GM18507 (cell line): ENCODE results near the gene NKAIN1.

ENCODE experiments used
- DNase-seq: peaks from one replicate; pipeline ENCODE4 v3.0.0; 2011; ENCODE audit warnings: low read depth; ENCODE audit not compliant: insufficient read length; ENCODE audit errors: extremely low spot score
- FAIRE-seq: peaks from 2 replicates; lab custom pipeline; 2011; peaks lifted over from hg19 to GRCh38; lab: Jason Lieb, UNC

Gene NKAIN1

DNA sequence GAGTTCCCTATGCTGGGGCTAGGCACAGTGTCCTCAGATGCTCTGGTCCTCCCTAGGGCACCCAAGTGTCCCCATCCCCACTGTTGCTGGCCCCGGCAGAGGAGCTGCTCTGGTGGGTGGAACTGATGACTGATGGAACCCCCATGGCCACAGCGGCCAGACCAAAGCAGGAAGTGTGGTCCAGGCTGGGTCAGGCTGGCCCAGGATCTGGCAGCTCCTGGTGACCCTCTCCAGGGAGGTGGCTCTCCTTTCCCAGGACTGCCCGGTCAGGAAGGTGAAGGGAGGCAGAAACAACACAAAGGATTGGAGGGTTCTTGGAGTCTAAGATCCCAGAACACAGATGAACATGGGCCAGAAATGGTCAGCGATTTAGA is 1.1 kb downstream of the NKAIN1 start:
- FAIRE-seq: no peak
- no peak for DNase-seq

DNA sequence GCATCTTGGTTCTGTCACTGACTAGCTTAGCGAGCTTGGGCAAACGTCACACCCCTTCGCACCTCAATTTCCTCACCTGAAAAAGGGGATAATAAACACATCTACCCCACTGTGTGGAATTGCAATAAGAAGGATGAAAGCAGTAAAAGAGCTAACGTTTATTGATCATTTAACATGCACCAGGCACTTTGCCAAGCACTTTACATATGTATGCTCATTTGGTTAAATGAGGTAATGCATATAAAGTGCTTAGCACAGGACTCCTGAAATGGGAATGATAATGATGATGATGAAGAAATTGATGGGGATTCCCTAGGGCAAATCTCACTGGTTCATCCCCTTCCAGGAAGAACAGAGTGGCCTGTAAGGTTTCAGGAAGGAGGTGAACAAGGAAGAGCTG is 4.8 kb downstream of the NKAIN1 start:
- FAIRE-seq: no peak
- DNase-seq: no peak

DNA sequence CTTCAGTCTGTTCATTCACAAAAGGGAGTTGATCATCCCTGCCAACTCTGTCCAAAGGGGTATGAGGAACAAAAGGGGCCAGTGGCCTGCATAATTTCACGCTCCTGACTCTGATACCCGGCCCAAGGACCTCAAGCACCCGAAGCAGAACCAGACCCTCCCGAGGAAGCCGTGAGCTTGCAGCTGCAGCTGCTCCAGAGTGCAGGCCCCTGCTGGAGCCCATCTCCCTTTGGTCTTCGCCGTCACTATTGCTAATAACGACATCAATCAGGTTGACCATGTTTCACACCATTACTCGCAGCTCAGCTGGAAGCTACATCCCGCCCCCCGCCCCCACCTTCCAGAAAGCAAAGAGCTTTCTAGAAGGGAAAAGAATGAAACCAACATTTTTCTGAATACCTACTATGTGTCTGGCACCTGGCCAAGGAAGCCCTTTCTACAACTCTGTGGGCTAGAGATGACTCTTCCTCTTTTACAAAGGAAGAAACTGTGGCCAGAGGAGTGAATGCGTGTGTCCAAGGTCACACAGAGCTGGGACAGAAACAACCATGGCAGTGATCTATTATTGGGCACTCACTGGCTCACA is 5.5 kb downstream of the NKAIN1 start:
- DNase-seq (no peak), FAIRE-seq (no peak)

DNA sequence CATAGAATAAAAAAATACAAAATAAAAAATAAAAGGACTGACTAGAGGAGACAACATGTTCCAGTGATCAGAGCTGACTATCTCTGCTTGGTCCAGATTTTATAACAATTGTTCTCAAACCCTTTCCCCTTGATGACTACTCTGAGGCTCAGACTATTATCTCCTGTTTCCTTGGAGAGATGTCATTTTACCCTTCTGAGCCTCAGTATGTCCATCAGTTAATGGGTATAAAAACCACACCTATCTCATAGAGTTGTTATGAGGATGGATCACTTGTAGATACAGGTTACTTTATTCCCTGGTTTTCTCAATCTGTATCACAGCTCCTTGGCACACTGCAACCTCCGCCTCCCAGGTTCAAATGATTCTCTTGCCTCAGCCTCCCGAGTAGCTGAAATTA is 7.0 kb downstream of the NKAIN1 start:
- DNase-seq: no peak
- FAIRE-seq: no peak

DNA sequence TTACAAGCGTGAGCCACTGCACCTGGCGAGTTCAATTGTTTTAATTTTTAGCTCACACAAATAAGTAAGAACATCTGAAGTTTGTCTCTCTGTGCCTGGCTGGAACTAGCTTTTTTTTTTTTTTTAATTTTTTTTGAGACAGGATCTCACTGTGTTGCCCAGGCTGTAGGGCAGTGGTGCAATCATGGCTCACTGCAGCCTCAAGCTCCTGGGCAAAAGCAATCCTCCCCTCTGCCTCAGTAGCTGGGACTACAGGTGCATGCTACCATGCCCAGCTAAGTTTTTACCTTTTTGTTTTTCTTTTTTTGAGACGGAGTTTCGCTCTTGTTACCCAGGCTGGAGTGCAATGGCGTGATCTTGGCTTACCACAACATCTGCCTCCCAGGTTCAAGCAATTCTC is 7.9 kb downstream of the NKAIN1 start:
- FAIRE-seq (no peak), DNase-seq (no peak)

DNA sequence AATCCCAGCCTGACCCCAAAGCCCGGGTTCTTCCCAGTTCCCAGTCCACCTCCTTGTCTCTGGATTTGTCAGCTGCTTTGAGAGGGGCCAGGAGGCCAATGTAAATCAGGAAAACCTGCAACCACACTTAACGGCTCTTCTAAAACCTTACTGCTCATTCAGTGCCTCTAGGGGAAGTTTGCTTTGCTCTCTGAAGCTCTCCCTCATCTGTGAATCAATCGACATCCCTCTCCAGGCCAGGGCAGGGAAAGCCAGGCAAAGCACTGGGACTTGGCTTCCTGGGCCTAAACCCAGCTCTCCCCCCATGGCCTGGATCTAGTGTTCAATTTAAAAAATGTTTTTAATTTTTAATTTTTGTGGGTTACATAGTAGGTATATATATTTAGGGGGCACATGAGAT is 9.3 kb downstream of the NKAIN1 start:
- FAIRE-seq: no peak
- no peak for DNase-seq

DNA sequence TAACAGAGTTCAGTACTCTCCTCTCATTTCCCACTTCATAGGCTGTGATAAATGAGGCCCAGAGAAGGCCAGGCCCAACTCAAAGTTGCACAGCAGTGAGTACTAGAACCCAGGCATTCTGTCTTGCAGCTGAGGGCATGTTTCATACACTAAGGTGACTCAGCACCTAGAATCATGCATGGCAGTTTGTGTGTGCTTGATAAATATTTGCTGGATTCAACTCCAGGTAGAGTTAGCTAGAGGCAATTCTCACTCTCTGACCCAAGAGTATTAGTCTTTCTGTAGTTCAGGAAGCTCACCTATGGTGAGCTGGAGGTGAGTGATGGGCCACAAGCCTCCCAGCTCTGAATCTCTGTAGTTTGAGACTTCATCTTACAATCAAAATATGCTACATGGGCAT is 10.7 kb downstream of the NKAIN1 start:
- DNase-seq (no peak), FAIRE-seq (no peak)

DNA sequence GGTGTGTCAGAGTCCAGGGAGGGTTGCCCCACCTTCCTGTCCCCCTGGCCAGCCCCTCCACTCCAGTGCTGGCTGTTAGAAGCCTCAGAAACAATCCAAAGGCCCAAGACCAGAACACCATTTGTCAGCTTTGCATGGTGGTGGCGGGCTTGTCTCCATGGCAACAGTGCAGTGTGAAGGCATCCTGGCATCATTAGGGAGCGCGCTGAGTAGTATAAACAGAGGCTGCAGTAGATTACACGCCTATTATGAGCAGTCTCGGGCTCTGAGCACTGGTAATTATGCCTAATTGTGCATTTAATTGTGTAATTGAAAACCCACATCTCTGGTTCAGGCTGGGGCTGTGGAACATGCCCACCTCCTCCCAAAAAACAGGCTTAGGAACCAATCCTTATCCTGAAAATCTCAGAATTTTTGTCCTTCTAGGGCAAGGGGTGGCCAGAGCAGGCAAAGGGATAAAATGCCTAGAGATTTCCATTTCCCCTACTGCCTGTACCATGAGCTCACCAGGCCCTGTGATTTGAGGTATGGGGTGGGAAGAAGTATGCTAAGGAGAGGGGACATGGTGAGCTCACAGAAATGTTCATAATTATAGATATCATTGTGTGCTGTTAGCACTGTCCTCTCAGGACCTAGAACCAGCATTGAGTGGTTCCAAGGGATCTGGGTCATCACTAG is 11.7 kb downstream of the NKAIN1 start:
- FAIRE-seq (no peak), DNase-seq (no peak)

DNA sequence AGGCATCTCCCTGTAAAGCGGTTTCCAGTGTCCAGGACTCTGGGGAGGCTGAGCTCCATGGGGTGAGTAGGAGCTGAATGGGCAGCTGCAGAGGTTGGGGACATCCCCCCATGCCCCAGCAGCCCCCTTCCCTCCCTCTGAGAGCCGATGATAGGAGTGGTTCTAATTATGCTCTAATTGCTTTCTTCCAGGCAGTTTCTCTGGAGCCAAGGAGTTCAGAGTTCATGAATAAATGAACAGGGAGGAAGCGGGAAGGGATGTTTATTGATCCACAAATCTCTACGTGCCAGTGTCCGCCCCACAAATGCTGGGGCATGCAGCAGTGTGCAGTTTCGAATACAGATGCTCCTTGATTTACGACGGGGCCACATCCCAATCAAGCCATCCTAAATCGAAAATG is 15.6 kb downstream of the NKAIN1 start:
- FAIRE-seq: no peak
- DNase-seq: no peak

DNA sequence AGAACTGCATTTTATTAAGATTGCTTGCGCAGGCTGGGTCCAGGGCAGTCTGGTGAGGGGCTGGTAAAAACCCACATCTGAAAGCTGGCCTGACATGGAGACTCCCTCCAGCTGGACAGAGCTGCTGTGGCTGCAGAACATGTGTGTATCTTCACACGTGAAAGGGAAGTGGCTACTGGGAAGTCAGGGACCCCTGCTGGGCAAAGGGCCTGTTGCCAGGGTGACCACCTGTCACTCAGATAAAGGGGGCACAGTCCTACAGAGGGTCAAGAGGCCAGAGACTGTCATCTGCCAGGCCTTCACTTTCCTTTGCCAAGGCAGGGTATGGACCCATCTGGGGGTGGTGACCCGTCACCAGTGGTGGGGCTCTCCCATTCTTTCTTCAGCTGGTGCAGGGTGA is 17.5 kb downstream of the NKAIN1 start:
- no peak for DNase-seq
- no peak for FAIRE-seq

DNA sequence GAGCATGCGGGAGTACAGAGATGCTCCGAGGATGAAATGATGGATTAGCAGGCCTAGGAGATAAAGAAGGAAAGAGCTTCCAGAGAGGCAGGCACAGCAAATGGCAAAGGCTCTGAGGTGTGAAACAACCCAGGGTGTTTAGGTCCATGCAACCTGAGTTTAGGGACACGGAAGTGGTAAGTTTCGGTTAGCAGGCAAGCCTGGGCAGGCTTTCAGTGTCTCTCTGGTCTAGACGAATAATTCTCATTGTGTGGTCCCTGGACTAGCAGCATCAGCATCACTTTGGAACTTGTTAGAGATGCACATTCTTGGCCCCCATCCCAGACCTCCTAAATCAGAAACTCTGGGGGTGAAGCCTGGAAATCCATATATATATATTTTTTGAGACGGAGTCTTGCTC is 18.6 kb downstream of the NKAIN1 start:
- DNase-seq: no peak
- no peak for FAIRE-seq

DNA sequence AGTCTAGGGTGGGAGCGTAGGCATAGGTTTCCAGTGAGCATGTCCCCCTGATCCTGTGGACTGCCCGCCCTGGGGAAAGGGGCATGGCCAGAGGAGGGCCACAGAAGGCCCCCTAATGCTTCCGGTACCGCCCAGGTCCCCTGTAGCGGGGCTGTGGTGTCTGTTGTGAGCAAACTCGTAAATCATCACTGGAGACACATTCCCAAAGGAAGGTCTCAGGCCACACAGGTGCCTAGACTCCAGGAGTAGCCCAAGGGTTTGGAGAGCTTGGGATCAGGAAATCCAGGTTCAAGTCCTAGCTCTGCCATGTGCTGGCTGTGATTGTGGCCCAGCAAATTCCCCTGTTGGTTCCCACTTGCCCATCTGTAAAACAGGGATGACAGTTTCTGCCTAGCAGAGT is 20.2 kb downstream of the NKAIN1 start:
- FAIRE-seq (no peak), DNase-seq (no peak)

DNA sequence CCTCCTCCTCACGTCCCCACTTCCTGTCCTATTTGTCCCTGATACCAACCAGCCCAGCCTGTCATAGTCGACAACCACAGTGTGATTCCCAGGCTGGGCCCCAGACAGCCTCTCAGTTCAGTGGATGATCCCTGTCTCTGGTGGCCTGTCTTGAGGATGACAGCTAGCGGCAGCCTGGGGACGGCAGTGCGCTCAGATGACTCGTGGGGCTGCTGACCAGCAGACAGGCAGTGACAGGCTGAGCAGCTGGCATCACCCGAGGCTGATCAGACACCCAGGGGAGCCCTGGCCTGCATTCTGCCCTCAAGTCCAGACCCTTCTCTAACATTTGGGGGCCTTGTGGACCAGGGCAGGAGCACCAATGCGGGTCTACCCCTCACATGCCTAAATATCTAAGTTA is 21.0 kb downstream of the NKAIN1 start:
- no peak for FAIRE-seq
- no peak for DNase-seq

DNA sequence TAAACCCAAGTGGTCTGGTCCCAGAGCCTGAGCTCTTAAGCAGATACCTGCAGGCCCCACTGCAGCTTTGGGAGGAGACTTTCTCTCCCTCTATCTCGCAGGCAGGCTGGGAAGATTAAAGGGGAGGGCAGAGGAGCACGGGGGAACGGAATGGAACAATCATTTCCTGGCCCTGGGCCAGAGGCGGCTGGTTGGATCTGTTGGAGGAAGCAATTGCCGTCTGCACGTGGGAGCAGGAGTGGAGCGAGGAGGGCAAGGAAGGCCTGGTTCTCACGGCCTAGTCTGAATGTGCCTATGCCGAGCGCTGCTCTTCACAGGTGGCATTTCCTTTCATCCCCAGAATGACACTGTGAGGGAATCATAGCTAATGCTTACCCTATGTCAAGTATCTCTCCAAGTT is 23.7 kb downstream of the NKAIN1 start:
- DNase-seq: no peak
- FAIRE-seq: no peak

DNA sequence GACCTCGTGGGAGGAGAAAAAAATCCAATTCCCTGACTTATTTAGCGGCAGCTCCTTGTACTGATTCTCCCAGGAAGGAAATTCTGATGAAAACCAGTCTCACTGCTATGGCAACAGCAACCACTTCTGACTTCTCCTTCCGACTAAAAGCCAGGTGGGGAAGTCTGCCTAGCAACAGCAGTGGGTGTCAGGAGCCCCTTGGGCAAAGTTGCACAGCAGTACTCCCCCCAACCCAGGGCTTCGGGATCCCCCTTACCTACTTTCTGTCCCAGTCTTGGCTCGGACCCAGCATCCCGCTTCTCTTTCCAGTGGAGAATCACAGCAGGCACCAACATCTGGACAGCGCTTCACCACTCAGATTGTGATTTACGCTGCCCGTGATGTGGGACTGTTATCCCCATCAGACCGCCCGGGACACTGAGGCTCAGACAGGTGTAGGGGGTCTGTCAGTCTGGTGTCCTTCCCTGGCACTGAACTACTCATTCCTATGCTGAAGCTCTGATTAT is 24.6 kb downstream of the NKAIN1 start:
- FAIRE-seq: no peak

DNA sequence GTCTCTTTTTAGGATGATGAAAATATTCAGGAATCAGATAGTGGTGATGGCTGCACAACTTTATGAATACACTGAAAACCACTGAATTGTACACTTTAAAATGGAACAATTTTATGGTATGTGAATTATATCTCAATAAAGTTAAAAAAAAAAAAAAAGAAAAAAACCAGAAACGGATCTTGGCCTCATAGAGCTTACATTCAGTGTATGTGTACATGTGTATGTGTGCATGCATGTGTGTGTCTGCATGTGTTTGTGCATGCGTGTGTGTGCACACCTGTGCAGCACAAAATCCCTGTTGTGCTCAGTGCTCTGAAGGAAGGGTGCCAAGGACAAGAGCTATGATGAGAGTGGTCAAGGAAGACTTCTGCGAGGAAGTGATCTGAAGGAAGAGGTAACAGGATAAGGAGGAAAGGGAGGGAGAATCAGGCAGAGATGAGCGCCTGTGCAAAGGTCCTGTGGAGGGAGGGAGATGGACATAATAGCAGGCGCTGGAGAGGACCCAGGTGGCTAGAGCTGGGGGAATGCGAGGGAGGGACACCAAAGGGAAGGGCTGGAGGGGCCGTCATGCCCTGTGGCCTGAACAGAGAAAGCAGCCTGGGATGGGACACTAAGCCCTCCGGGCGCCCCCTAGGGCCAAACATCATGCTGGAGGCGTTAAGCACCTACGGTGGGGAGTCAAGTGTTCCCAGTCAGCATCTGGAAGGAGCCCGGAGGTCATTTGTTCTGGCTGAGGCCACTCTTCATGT is 25.2 kb downstream of the NKAIN1 start:
- DNase-seq (no peak), FAIRE-seq (no peak)

More for the DNA sequence above, 24.6 kb downstream of the NKAIN1 start:
- no peak for DNase-seq

DNA sequence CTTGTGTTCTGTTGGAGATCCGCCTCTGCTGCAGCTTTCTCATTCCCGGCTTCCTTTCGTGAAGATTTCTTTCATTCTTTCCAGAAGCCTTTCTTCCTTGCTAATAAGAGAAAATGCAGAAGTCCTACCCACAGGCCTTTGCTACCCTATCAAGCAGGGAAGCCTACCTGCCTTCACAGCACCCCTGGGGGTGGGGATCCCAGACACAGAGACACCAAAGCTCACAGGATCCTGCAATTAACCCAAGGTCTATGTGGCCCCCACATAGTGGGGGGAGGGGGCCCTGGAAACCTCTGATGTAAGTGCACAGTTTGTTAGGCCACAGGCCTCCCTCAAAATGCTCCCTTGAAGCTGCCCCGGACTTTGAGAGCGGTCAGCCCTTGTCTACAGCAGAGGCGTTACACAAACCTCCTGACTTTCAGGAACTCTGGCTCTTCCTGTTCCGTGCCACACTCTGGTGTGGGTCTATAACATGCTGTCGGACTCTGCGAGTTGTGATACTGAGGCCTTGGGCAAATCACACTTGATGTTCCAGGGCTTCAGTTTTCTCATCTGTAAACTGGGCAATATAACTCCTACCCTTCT is 31.2 kb downstream of the NKAIN1 start:
- FAIRE-seq (no peak), DNase-seq (no peak)

DNA sequence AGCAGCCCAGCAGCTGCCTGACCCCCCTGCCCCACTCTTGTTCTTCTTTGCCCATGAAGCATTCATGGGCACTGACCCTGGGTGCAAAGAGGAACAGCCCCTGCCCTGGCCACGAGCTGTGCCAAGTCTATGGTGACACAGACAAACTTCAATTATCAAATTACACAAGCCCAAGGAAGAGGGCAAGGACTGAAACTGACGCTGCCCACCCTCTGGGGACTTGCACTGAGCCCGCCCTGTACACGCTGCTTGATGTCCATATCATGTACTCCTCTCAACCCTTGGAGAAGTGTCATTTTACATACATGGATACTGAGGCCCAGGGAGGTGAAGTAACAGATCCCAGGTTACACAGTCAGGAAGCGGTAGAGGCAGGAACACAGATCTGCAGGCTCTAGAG is 32.1 kb downstream of the NKAIN1 start:
- DNase-seq (no peak), FAIRE-seq (no peak)

DNA sequence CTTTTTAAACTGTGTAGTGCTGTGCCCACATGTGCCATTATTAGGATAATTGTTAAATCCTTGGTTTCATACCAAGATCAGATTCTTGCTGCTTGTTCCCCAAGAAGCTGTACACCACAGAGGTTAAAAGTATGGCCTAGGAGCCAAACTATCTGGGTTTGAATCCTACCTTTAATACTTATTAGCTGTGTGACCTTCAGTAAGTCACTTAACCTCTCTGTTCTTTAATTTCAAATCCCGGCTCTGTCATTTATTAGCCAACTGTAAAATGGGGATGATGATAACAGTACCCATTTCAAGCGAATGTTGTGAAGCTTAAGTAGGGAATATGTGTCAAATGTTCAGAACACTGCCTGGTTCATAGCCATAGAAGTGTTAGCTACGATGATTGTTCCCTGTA is 32.6 kb downstream of the NKAIN1 start:
- FAIRE-seq (no peak), DNase-seq (no peak)

DNA sequence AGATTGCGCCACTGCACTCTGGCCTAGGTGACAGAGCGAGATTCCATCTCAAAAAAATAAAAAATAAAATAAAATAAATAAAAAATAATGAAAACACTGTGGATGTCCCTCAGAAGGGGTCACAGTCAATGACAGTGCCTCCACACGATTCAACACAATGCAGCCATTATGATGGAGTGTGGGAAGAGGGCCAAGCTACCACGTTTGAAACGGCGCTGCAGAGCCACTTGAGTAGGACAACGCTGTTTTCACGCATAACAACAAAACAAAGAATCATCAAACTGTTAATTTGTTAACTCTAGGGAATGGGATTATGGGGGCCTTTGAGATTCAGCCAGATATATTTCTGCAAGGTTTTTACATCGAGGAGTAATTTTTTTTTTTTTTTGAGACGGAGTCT is 36.5 kb downstream of the NKAIN1 start:
- DNase-seq: no peak
- no peak for FAIRE-seq

DNA sequence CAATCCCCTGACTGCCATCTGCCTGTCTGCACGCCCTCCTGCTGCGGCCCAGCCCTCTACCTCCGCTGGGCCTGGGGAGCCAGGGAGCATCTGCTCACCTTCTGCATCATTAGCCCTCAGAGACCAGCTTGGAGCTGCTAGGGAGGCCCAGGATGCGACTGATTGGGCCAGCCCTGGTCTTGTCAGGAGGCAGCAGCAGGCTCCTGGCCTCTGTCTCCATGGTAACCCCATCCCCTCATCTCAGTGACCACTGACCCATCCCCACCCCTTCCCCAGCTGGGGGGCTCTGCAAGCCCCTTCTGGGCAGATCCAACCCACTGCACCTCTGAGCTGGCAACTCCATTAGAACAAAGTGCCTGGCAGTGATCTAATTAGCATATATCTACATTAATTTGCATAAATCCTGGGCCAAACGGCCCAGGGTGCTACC is 37.7 kb downstream of the NKAIN1 start:
- DNase-seq (no peak), FAIRE-seq (no peak)
